NCI-H510A treated with DMSO at 0.1 percent for 48 hours (cell line): ENCODE results near the gene DLGAP4.

ENCODE experiments used
- DNase-seq: peaks from one replicate; lab custom pipeline; 2025; lab: John Stamatoyannopoulos, UW

DLGAP4 gene

GRCh38 chr20:36305602-36306551, at the start of gene DLGAP4:
Gene DLGAP4, plus strand, starts transcription at chr20:36306339. Its CDS starts 125,379 bp downstream, at chr20:36431718.
- DNase-seq = no peak

- DNase-seq = no peak
Observed at GRCh38 chr20:36259177-36260061, 46.7 kb upstream of the DLGAP4 start.

DNA sequence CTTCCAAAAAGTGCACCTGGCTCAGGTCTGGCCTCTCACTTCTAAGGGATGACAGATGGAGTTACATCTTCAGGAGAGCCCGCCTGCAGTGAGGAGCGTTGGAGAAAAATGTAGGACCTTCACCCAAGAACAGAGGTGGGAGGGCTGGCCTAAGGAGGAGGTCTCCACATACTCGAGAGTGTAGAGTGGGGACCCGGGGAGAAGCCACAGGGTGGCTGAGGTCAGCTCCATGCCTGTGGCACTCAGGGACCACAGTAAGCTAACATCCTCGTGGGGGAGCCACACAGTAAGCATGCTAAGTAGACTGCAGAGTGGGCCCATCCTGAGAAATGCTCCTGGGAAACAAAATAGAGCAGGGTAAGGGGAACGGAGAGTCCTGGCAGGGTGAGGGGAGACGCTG, 45.8 kb upstream of the DLGAP4 start:
- DNase-seq = no peak

DNA sequence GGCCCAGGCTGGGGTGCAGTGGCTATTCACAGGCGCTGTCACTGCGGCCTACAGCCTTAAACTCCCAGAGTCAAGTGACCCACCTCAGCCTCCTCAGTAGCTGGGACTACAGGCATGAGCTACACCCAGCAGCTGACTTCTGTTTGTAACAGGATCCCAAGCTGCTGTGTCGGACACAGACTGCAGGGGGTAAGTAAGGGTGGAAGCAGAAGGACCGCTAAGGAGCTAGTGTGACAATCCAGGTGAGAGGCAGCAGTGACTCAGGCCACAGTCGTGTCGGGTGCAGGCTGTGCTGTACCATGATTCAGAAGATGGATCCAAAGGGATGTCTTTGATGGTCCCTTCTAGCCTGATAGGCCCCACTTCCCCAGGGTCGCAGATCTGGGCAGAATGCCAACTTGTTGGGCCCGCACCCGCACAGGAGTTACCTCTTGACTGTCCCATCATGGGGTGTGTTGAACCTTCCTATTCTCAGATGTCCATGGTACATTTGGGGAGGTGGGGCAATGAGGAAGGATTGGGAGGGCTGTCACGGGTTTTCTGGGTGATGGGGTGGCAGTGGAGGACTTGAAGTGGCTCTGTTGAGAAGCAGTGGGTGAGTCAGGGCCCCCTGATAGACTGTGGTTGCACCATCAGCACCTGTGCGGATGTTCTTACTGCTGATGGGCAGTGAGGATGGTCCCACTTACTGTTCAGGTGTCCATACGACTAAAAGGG, 44.6 kb upstream of the DLGAP4 start:
- no peak for DNase-seq

DNA sequence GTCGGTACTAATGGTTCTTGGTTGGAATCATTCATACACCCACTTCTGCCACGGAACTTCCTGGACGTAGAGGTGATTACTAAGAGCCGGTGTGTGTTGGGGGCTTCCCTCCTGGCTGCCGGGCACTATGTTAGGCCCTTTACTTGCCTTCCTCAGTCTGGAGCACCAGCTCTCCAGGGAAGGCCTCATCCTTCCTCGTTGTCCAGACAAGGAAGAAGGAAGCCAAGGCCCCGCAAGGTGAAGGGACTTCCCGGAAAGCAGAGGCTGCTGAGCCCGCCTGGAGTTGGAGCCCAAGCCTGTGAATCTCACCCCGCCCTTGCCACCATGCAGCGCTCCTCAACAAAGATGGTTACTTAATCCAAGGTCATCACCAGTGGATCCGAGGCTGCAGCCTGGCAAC, 43.7 kb upstream of the DLGAP4 start:
- DNase-seq = no peak

DNA sequence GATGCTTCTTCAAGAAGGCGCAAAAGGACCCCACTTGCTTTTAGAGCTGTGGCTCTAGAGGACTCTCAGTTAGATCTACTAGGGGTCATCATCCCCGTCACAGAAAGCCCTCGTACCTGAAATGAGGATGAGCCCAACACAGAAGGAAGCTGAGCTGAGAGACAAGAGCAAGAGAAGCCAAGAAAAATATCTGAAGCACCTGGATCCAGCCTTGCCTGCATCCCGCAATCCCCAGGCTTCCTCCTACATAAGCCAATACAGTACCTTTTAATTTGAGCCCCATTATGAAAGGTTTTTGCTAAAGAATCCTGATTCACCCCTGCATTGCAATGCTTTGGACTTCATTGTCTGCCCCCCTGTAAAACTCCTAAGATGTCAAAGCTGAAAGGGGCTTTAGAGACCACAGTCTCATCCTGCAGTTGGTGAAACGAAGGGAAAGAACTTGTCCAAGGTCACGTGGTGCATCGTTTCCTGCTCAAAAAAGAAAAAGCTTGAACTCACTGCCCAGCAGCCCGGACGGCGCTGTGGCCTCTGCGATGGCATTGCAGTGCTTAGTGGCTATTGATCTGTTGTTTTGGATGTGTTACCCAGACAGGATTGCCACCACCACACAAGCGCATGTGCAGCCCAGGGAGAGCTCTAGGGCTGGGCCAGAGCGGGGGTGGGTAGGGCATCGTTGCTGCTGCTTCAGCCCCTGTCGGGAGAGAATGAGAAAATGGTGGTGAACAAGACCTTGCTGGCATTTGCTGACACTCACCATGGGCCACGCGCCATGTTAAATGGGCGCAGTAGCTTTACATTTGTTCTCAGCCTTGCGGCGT, 41.5 kb upstream of the DLGAP4 start:
- DNase-seq = no peak

GRCh38 chr20:36266189-36266588, 40.0 kb upstream of the DLGAP4 start:
- no peak for DNase-seq

- no peak for DNase-seq
Observed at GRCh38 chr20:36267605-36268381, 38.3 kb upstream of the DLGAP4 start.

DNA sequence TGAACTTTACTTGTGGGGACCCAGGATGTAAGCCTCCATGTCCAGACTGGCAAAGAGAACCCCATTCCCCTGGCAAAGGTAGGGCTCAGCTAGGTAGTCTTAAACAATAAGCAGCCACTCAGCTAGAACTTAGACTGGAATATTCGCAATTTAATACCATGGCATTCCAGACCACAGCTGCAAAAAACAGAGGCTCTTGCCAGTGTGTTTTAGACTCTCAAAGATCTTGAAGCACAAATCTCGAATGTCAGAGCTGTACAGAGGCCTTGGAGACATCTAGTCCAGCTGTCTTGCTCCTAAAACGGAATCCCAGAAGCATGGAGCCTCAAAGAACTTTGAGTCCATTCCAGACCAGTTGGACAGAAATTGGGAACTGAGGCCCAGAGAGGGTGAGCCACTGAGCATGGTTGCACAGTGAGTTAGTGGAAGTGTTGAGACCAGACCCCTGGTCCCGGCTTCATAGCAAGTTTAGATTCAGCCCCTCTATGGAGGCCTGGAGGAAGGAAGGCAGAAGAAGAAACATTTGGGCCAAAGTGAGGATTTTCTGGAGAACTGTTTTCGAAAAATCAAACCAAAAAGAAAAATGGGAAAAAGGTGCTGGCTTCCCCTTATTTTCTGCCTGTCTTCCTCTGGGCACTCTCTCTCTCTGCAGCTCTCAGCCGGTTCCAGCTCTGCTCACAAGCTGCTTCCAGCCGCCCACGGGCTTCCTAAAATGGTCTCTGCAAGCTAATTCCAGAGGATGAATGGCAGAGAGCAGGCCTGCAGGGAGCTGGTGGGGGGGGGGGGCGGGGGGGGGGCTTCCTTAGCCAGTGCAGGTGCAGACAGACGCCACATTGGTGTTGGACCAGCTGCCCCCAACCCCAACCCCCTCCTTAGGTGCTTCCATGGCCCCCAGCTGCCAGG, 37.4 kb upstream of the DLGAP4 start:
- DNase-seq = no peak

GRCh38 chr20:36269507-36269906, 36.6 kb upstream of the DLGAP4 start:
- DNase-seq = no peak

- no peak for DNase-seq
Observed at GRCh38 chr20:36270744-36271638, 35.1 kb upstream of the DLGAP4 start.

DNA sequence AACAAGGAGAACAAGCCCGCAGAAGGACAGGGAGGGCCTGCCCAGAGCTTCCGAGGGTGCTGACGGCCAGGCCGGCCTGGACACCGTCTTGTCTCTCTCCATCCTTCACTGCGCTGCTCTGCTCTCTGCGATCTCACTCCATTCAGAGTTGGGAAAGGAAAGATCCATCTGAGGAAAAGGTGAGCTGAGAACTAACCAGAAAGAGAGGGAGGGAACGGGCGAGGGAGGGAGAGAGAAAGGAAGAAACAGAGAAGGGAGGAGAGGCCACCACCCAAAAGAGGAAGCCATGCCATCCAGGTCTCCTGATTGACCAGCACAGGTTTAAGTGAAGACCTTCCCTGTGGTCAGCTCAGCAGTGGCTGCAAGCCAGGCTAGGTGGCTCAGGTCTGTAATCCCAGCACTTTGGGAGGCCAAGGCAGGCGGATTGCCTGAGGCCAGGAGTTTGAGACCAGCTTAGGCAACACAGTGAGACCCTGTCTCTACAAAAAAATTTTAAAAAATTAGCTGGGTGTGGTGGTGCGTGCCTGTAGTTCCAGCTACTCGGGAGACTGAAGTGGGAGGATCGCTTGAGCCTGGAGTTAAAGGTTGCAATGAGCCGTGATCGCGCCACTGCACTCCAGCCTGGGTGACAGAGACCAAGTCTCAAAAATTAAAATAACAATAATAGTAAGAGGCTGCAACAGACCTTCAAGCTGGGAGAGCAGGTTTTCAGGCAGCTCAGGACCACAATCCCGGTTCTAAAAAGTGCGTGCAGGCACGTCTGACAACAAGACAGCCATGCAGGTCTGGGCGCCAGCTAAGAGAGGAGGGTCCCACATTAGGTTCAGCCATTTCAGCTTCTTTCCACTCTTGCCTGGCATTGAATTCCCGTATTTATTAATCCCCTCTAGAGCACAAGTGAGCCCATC, 34.2 kb upstream of the DLGAP4 start:
- DNase-seq = no peak

DNA sequence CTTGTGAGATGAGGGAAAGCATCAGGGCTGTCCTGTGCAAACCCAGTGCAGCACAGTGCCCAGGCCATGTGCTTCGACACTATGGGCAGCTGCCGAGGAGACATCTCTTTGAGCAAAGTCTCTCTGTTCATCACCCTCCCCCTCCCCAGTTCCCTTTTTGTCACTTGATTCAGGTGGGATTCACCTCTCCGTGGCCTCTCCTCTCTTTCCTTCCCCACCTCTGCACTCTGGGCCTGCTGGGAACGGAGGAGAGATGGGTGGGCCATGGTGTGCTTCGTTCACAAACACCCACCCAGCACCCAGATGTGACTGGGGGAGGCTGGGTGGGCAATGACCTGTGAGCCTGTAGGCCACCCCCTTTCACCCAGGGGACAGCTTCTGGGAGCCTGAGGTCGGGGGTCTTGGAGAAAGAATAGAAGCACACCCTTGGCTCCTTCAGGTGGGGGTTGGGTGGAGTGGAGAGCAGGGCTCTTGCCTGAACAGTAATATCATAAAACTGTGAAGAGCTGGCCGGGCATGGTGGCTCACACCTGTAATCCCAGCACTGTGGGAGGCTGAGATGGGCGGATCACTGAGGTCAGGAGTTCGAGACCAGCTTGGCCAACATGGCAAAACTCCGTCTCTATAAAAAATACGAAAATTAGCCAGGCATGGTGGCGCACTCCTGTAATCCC, 33.5 kb upstream of the DLGAP4 start:
- DNase-seq = no peak

DNA sequence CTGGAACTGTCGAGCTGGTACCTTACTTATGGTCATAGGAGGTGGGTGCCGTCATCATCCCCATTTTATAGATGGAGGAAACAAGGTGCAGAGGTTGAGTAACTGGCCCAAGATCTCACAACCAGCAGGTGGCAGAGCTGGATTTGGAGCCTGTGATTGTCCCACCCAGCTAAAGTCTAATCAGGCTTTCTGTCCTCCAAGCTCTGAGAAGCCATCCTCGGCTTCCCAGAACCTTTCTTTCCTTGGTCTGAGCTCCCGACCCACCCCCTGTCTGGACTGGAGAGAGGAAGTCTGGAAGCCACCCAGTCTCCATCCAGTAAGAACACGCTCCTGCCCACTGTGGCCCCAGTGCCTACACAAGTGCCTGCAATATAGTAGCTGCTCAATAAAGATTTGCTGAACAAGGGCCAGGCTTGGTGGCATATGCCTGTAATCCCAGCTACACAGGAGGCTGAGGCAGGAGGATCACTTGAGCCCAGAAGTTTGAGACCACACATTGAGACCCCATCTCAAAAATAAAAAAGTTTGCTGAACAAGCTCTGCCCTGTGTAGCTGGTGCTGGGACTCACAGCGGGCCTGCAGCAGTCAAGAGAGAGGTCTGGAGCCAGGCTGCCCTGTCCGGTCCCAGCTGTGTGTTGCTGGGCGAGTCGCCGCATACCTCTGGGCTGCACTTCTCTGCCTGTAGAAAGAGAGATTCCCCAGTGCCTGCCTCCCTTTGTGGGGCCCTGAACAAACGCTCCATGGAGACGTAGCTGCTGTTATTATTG, 32.5 kb upstream of the DLGAP4 start:
- DNase-seq = no peak

- no peak for DNase-seq
Observed at GRCh38 chr20:36274181-36274841, 31.8 kb upstream of the DLGAP4 start.
